OCI-LY7 (cell line): ENCODE measurements around the gene NOP56.

ENCODE experiments used
- EZH2phosphoT487 ChIP-seq: fragments of 200-600 bp; sonication (generic); IDR thresholded peaks from 2 replicates; pipeline ENCODE4 v1.6.1; 2018; ENCODE audit warnings: low read depth, borderline replicate concordance, mild to moderate bottlenecking, mixed run types, antibody characterized with exemption, low read length, moderate library complexity, mixed read lengths
- TF ChIP-seq, protein P1 (sequence below): fragments of 200-600 bp; sonication (generic); conservative IDR thresholded peaks from 2 replicates; pipeline ENCODE4 v1.5.1; 2014; ENCODE audit warnings: mild to moderate bottlenecking, antibody characterized with exemption, low read length, moderate library complexity, mixed read lengths

DNA sequence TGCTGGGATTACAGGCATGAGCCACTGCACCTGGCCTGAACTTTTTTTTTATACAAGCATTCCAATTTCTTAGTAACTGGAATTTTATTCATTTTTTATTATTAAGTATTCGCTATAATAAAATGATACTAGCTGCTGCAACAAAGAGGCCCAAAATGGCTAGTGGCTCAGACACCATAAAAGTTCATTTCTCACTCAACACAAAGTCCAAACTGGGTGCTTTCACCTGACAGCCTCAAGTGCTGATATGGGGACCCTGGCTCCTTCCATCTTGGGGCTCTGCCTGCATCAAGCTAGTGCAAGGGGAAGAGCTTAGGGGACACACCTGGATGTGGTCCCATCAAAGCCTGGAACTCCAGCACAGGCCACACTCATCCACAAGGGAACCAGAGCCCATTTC lies 12.2 kb upstream of the NOP56 start:
- no peak for TF ChIP-seq EZH2phosphoT487
- TF ChIP-seq, protein P1, sequence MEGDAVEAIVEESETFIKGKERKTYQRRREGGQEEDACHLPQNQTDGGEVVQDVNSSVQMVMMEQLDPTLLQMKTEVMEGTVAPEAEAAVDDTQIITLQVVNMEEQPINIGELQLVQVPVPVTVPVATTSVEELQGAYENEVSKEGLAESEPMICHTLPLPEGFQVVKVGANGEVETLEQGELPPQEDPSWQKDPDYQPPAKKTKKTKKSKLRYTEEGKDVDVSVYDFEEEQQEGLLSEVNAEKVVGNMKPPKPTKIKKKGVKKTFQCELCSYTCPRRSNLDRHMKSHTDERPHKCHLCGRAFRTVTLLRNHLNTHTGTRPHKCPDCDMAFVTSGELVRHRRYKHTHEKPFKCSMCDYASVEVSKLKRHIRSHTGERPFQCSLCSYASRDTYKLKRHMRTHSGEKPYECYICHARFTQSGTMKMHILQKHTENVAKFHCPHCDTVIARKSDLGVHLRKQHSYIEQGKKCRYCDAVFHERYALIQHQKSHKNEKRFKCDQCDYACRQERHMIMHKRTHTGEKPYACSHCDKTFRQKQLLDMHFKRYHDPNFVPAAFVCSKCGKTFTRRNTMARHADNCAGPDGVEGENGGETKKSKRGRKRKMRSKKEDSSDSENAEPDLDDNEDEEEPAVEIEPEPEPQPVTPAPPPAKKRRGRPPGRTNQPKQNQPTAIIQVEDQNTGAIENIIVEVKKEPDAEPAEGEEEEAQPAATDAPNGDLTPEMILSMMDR, result no peak
